Cardiac fibroblast (primary cell): ENCODE measurements around the gene ZNF148.

Source experiments
- DNase-seq, 2 donors: peaks; one replicate each; pipeline versions ENCODE4 v3.0.0 to v3.0.0-alpha.2; 2010; ENCODE audit warnings: low read depth in 2 of 2
- H3K4me3 ChIP-seq, 2 donors: replicated peaks in 1 of 2; 1 replicate in 1 of 2; 2 replicates in 1 of 2; pipeline ENCODE4 v1.5.1; 2011; ENCODE audit warnings: low read depth in 2 of 2, low read length in 2 of 2, mild to moderate bottlenecking in 2 of 2, moderate library complexity in 1 of 2
- TF ChIP-seq, protein P1 (sequence below): IDR thresholded peaks from one replicate; pipeline ENCODE4 v1.5.1; 2011; ENCODE audit warnings: low read depth, mild to moderate bottlenecking, low read length, inconsistent platforms

Gene ZNF148

DNA sequence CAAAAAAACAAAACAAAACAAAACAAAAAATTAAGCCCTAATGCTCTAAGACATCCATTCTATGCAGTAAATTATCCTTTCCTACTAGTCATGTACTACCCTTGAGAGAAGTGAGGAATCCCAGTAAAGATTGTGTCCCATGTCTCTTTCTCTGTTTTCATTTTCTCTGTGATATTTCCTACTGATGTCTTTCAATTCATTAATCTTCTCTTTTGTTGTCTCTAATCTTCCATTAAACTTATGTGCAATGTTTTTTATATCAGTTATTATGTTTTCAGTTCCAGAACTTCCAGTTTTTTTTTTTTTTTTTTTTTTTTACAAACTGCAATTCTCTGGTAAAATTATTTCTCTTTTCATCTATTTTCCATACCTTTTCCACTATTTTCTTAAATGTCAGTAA is 118.5 kb downstream of the ZNF148 start:
- H3K4me3 ChIP-seq = no peak overlapping the region
- TF ChIP-seq, protein P1, sequence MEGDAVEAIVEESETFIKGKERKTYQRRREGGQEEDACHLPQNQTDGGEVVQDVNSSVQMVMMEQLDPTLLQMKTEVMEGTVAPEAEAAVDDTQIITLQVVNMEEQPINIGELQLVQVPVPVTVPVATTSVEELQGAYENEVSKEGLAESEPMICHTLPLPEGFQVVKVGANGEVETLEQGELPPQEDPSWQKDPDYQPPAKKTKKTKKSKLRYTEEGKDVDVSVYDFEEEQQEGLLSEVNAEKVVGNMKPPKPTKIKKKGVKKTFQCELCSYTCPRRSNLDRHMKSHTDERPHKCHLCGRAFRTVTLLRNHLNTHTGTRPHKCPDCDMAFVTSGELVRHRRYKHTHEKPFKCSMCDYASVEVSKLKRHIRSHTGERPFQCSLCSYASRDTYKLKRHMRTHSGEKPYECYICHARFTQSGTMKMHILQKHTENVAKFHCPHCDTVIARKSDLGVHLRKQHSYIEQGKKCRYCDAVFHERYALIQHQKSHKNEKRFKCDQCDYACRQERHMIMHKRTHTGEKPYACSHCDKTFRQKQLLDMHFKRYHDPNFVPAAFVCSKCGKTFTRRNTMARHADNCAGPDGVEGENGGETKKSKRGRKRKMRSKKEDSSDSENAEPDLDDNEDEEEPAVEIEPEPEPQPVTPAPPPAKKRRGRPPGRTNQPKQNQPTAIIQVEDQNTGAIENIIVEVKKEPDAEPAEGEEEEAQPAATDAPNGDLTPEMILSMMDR = no peak
- DNase-seq = no peak

GRCh38 chr3:125250973-125251372 is 124.2 kb downstream of the ZNF148 start:
- H3K4me3 ChIP-seq = no peak overlapping the region
- TF ChIP-seq, protein P1 = no peak
- DNase-seq = no peak

DNA sequence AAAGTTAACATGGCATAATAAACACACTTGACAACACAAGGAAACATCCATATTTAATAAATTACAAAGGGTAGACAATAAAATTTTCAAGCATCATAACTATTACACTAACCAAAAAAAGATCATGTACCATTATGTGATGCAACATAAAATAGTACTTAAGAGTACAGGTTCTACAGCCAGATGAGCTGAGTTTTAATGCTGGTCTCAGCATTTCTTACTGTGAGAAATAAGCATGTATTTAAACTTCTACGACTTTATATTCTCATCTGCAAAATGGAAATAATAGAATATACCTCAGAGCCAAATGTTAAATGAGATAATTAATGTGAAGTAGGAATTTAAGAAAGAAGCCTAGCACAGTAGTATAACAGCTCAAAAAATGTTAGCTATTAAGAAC is 128.9 kb downstream of the ZNF148 start:
- DNase-seq = no peak
- TF ChIP-seq, protein P1 = no peak
- H3K4me3 ChIP-seq = no peak overlapping the region

DNA sequence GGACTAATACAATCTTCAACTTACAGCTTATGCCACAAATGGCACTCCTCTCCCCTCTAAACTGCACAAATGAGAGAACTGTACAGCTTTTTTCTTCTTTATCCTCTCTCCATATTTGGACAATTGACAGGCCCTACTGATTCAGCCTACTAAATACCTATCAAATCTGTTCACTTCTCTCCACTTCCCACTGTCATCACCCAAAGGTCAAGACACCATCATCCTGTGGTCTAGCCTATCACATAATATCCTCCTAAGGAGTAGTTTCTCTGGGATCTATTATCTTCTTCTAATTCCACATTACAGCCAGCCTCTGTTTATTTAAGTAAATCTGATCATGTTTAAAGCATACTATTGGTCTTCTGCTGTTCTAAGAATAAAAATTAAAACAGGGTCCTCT is 129.6 kb downstream of the ZNF148 start:
- TF ChIP-seq, protein P1 = no peak
- no peak for DNase-seq

DNA sequence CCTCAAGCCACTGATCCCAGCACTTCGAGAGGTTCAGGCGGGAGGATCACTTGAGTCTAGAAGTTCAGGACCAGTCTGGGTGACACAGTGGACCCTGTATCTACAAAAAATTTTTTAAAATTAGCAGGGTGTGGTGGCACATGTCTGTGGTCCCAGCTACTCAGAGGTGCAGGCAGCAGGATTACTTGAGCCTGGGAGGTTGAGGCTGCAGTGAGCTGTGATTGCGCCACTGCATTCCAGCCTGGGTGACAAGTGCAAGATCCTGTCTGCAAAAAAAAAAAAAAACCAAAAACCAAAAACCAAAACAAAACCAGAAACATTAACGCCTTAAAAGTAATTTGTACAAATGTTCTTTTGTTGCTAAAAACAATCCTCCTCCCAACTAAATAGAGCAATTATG is 134.6 kb downstream of the ZNF148 start:
- TF ChIP-seq, protein P1 = no peak
- peak; percentile 40 to 55 for DNase-seq
- H3K4me3 ChIP-seq = no peak overlapping the region

More for the DNA sequence above, 129.6 kb downstream of the ZNF148 start:
- no peak overlapping the region for H3K4me3 ChIP-seq

DNA sequence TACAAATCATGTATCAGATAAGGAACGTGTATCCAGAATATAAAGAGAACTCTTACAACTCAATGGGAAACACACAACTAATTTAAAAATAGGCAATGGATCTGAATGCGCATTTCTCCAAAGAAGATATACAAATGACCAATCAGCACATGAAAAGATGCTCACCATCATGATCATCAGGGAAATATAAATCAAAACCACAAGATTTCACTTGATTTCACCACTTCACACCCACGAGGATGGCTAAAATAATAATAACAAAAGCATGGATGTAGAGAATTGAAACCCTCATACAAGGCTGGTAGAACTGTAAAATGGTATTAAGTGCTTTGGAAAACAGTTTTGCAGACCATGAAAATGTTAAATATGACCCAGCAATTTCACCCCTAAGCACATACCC is 135.9 kb downstream of the ZNF148 start:
- TF ChIP-seq, protein P1 = no peak

DNA sequence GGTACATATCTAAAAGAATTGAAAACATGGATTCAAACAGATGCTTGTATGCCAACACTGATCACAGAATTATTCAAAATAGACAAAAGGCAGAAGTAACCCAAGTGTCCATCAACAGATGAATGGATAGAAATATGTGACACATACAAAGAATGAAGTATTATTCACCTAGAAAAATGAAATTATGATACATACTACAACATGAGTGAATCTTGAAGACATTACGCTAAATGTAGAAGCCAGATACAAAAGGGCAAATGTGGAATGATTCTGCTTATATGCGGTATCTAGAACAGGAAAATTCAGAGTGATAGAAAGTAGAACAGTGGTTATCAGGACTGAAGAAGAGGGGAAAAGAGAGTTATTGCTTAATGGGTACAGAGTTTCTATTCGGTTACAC is 136.4 kb downstream of the ZNF148 start:
- TF ChIP-seq, protein P1 = no peak
- no peak for DNase-seq
- H3K4me3 ChIP-seq = no peak overlapping the region

More for the DNA sequence above, 135.9 kb downstream of the ZNF148 start:
- DNase-seq = no peak
- no peak overlapping the region for H3K4me3 ChIP-seq
